Kidney tubule cell (primary cell): ENCODE results near the gene ANTXR1.

Experiments
- DNase-seq: peaks from one replicate; pipeline ENCODE4 v3.0.0-alpha.2; 2018; ENCODE audit warnings: low spot score

ANTXR1 gene

GRCh38 chr2:69181806-69182427 lies 168.9 kb downstream of the ANTXR1 start:
- no peak for DNase-seq

- DNase-seq, result no peak
These were observed 170.7 kb downstream of the ANTXR1 start for GRCh38 chr2:69183659-69184058.

GRCh38 chr2:69184224-69184623 lies 171.2 kb downstream of the ANTXR1 start:
- DNase-seq, result no peak

- DNase-seq, result no peak
These were observed 172.8 kb downstream of the ANTXR1 start for GRCh38 chr2:69185807-69186206.

GRCh38 chr2:69186614-69187013 lies 173.6 kb downstream of the ANTXR1 start:
- DNase-seq, result no peak

- no peak for DNase-seq
These were observed 175.4 kb downstream of the ANTXR1 start for GRCh38 chr2:69188182-69188900.

- no peak for DNase-seq
These were observed 177.9 kb downstream of the ANTXR1 start for GRCh38 chr2:69190743-69191404.

- DNase-seq, result no peak
These were observed 178.7 kb downstream of the ANTXR1 start for GRCh38 chr2:69191634-69192033.

GRCh38 chr2:69192176-69192945 lies 179.4 kb downstream of the ANTXR1 start:
- no peak for DNase-seq

GRCh38 chr2:69195706-69196105 lies 182.7 kb downstream of the ANTXR1 start:
- DNase-seq, result no peak

GRCh38 chr2:69196327-69197117 lies 183.5 kb downstream of the ANTXR1 start:
- DNase-seq, result peak; percentile 74

- DNase-seq, result no peak
These were observed 187.1 kb downstream of the ANTXR1 start for GRCh38 chr2:69200107-69200520.

- no peak for DNase-seq
These were observed 188.3 kb downstream of the ANTXR1 start for GRCh38 chr2:69201259-69201658.

- peak; percentile 9 for DNase-seq
These were observed 189.3 kb downstream of the ANTXR1 start for GRCh38 chr2:69202327-69202726.

GRCh38 chr2:69203166-69203985 lies 190.4 kb downstream of the ANTXR1 start:
- no peak for DNase-seq

- DNase-seq, result no peak
These were observed 191.7 kb downstream of the ANTXR1 start for GRCh38 chr2:69204654-69205053.

- DNase-seq, result no peak
These were observed 192.1 kb downstream of the ANTXR1 start for GRCh38 chr2:69205076-69205475.

- DNase-seq, result peak; percentile 23
These were observed 192.5 kb downstream of the ANTXR1 start for GRCh38 chr2:69205491-69205890.

- no peak for DNase-seq
These were observed 195.1 kb downstream of the ANTXR1 start for GRCh38 chr2:69208023-69208595.

GRCh38 chr2:69209482-69209881 lies 196.5 kb downstream of the ANTXR1 start:
- no peak for DNase-seq
